Hepatocyte (in vitro differentiated cells): ENCODE results near the gene CDH15. TPM values are rescaled to one million over a fixed set of nuclear protein-coding genes. Genes with fewer than 3 reads are reported as not detected.

ENCODE experiments used
- DNase-seq: peaks from one replicate; pipeline ENCODE4 v3.0.0-alpha.2; 2016; ENCODE audit warnings: low spot score
- H2AFZ ChIP-seq: fragments of 200-600 bp; sonication (generic); 2 replicates; pipeline ENCODE4 v1.6.0; 2016; ENCODE audit warnings: antibody characterized with exemption, mild to moderate bottlenecking
- H3K27ac ChIP-seq: fragments of 200-600 bp; sonication (generic); 2 replicates; pipeline ENCODE4 v1.5.1; 2016; ENCODE audit warnings: mild to moderate bottlenecking
- H3K27me3 ChIP-seq: fragments of 200-600 bp; sonication (generic); 2 replicates; pipeline ENCODE4 v1.6.1; 2016
- H3K36me3 ChIP-seq: fragments of 200-600 bp; sonication (generic); replicated peaks from 2 replicates; pipeline ENCODE4 v1.5.1; 2016; ENCODE audit warnings: low read depth; ENCODE audit not compliant: insufficient read depth
- H3K4me1 ChIP-seq: fragments of 200-600 bp; sonication (generic); 2 replicates; pipeline ENCODE4 v1.5.1; 2016; ENCODE audit warnings: mild to moderate bottlenecking, moderate library complexity; ENCODE audit not compliant: insufficient read depth
- H3K4me2 ChIP-seq: fragments of 200-600 bp; sonication (generic); 2 replicates; pipeline ENCODE4 v1.6.0; 2016
- H3K4me3 ChIP-seq: fragments of 200-600 bp; sonication (generic); 2 replicates; pipeline ENCODE4 v1.5.1; 2016; ENCODE audit warnings: mild to moderate bottlenecking
- H3K79me2 ChIP-seq: fragments of 200-600 bp; sonication (generic); 2 replicates; pipeline ENCODE4 v1.6.0; 2017; ENCODE audit warnings: mild to moderate bottlenecking
- H3K9me2 ChIP-seq: fragments of 200-600 bp; sonication (generic); replicated peaks from 2 replicates; pipeline ENCODE4 v1.6.0; 2017; ENCODE audit warnings: mild to moderate bottlenecking; ENCODE audit not compliant: insufficient read depth
- H3K9me3 ChIP-seq: fragments of 200-600 bp; sonication (generic); 2 replicates; pipeline ENCODE4 v1.5.1; 2016; ENCODE audit warnings: low read depth, mild to moderate bottlenecking
- H4K20me1 ChIP-seq: fragments of 200-600 bp; sonication (generic); 2 replicates; pipeline ENCODE4 v1.6.0; 2016; ENCODE audit warnings: mild to moderate bottlenecking; ENCODE audit not compliant: insufficient read depth, poor library complexity, severe bottlenecking
- EZH2 ChIP-seq: fragments of 200-600 bp; sonication (generic); IDR thresholded peaks from 2 replicates; pipeline ENCODE4 v1.6.1; 2016; ENCODE audit warnings: antibody characterized with exemption, mild to moderate bottlenecking, borderline replicate concordance
- EZH2phosphoT487 ChIP-seq: fragments of 200-600 bp; sonication (generic); IDR thresholded peaks from one replicate; pipeline ENCODE4 v1.6.1; 2018; ENCODE audit warnings: antibody characterized with exemption, mild to moderate bottlenecking, low read depth, moderate library complexity; ENCODE audit not compliant: unreplicated experiment, severe bottlenecking
- WGBS: methylation state at CpG from one replicate; pipeline ENCODE4 v1.1.6; 2016; ENCODE audit warnings: low lambda C conversion rate; ENCODE audit errors: missing lambda C conversion rate; 5-methylcytosine and 5-hydroxymethylcytosine counted together
- polyA plus RNA-seq: library from polyadenylated mRNA; unstranded; fragments of >200 nt; fragmentation: Nextera tagmentation; extraction: Ambion mirVana; gene quantifications from 2 replicates; pipeline ENCODE4 v1.2.1, GENCODE V29; 2016
- total RNA-seq: library from RNA; depleted of rRNA; stranded (reverse); fragments of >200 nt; gene quantifications from 2 replicates; pipeline ENCODE4 v1.2.3, GENCODE V29; 2014
- TF ChIP-seq, protein P1 (sequence below): fragments of 200-600 bp; sonication (generic); IDR thresholded peaks from 2 replicates; pipeline ENCODE4 v1.5.1; 2016; ENCODE audit warnings: antibody characterized with exemption, mild to moderate bottlenecking; ENCODE audit not compliant: poor library complexity

The CDH15 gene
- total and polyA plus RNA-seq, 2 experiments from 2014 or later = 0.13 to 0.47 TPM

DNA sequence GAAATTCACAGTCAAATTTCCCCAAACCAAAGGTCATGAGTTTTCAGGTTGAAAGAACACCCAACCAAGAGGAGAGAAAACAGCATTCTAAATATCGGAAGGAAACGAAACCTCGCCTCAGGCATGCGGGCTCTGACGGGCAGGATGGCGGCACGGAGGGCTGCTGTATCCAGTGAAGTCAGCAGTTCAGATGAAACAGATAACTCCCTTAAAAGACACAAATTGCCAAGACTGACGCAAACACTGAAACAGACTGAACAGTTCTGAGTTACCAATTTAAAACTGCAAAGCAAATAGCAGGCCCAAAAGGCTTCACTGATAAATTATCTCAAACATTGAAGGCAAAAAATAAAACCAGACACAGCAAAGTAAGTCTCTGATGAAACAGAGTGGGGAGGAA lies 20.6 kb upstream of the CDH15 start:
- no peak overlapping the region for H3K4me2 ChIP-seq
- no peaks in the 10 kb centered on the region for H3K27me3 ChIP-seq
- H3K9me2 ChIP-seq = no peaks in the 10 kb centered on the region
- H3K27ac ChIP-seq = no peak overlapping the region
- H3K4me3 ChIP-seq = no peak overlapping the region
- no peaks in the 10 kb centered on the region for H3K36me3 ChIP-seq
- no peak for TF ChIP-seq EZH2
- TF ChIP-seq, protein P1, sequence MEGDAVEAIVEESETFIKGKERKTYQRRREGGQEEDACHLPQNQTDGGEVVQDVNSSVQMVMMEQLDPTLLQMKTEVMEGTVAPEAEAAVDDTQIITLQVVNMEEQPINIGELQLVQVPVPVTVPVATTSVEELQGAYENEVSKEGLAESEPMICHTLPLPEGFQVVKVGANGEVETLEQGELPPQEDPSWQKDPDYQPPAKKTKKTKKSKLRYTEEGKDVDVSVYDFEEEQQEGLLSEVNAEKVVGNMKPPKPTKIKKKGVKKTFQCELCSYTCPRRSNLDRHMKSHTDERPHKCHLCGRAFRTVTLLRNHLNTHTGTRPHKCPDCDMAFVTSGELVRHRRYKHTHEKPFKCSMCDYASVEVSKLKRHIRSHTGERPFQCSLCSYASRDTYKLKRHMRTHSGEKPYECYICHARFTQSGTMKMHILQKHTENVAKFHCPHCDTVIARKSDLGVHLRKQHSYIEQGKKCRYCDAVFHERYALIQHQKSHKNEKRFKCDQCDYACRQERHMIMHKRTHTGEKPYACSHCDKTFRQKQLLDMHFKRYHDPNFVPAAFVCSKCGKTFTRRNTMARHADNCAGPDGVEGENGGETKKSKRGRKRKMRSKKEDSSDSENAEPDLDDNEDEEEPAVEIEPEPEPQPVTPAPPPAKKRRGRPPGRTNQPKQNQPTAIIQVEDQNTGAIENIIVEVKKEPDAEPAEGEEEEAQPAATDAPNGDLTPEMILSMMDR = no peak
- TF ChIP-seq EZH2phosphoT487 = no peak
- no peaks in the 10 kb centered on the region for H4K20me1 ChIP-seq
- peaks cover 13% of the 10 kb centered on the region for H3K4me1 ChIP-seq
- 94% methylated on average over 8 of the region's 8 CpGs for WGBS
- no peak overlapping the region for H2AFZ ChIP-seq
- no peaks in the 10 kb centered on the region for H3K79me2 ChIP-seq
- DNase-seq = no peak
- H3K9me3 ChIP-seq = no peaks in the 10 kb centered on the region

DNA sequence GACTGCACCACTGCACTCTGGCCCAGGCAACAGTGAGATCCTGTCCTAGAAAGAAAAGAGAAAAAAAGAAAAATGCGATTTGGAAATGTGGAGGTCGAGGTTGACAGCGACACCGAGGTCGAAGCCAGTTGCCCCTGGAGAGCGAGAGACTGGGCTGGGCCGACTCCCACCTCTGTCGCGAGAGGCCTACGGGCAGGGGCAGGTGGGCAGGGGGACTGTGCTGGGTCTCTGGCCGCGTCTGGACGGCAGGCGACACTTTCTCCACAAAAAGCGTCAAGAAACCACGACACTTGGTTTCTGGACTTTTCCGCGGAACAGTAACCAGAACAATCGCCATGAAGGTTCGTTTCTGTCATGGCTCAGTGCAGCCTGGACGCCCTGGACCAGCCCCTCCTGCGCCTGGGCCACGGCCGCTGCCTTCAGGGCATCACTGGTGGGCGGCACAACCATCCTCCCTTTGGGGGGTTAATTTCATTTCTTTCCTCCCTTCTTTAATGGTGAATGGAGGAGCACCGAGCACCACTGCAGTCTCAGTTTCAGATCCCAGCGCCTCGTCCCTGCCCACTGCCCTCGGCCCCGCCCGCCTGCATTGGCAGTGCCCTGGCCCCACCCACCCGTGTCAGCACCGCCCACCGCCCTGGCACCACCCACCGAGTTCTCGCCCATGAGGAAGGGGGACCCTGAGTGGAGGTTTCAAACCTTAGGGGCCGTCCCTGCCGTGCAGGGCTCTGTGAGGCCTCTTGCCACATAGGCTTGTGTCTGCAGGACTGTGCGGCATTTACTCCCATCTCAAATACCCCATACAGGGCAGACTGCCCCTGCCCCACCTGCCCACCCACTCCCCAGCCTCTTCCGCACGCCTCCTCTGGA lies 18.5 kb upstream of the CDH15 start:
- no peaks in the 10 kb centered on the region for H3K9me3 ChIP-seq
- no peaks in the 10 kb centered on the region for H4K20me1 ChIP-seq
- no peaks in the 10 kb centered on the region for H3K27me3 ChIP-seq
- H3K79me2 ChIP-seq = no peaks in the 10 kb centered on the region
- H3K4me1 ChIP-seq = peaks cover 13% of the 10 kb centered on the region
- no peak overlapping the region for H3K27ac ChIP-seq
- 91% methylated on average over 38 of the region's 41 CpGs for WGBS
- TF ChIP-seq, protein P1 = no peak
- no peak for TF ChIP-seq EZH2
- no peak for TF ChIP-seq EZH2phosphoT487
- no peak overlapping the region for H3K4me2 ChIP-seq
- no peak overlapping the region for H3K4me3 ChIP-seq
- no peak overlapping the region for H2AFZ ChIP-seq
- no peaks in the 10 kb centered on the region for H3K9me2 ChIP-seq
- H3K36me3 ChIP-seq = no peaks in the 10 kb centered on the region
- DNase-seq = no peak

DNA sequence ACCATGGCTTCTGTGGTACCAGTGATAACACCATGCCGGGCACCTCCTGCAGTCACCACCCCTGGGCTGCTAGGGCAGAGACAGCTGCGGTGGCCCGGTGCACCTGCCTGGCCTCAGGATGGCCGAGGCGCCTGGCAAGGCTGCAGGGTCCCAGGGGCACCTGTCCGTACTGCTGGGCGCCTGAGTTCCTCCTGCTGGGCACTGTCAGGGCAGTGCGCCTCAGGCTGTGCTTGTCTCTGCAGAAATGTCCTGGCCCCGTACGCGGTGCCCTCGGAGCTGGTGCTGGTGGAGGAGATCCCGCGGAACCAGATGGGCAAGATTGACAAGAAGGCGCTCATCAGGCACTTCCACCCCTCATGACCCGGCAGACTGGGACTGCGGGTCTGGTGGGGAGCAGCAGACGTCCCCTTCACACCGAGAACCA lies 17.7 kb upstream of the CDH15 start:
- H3K27me3 ChIP-seq = no peaks in the 10 kb centered on the region
- no peaks in the 10 kb centered on the region for H4K20me1 ChIP-seq
- no peak overlapping the region for H3K4me3 ChIP-seq
- H3K4me2 ChIP-seq = no peak overlapping the region
- H3K79me2 ChIP-seq = no peaks in the 10 kb centered on the region
- 83% methylated on average over 19 of the region's 19 CpGs for WGBS
- no peak for TF ChIP-seq EZH2phosphoT487
- no peak for TF ChIP-seq EZH2
- TF ChIP-seq, protein P1 = no peak
- peaks cover 13% of the 10 kb centered on the region for H3K4me1 ChIP-seq
- H2AFZ ChIP-seq = no peak overlapping the region
- DNase-seq = no peak
- H3K9me2 ChIP-seq = no peaks in the 10 kb centered on the region
- no peaks in the 10 kb centered on the region for H3K9me3 ChIP-seq
- H3K36me3 ChIP-seq = no peaks in the 10 kb centered on the region
- H3K27ac ChIP-seq = no peak overlapping the region
